Suprapubic skin (tissue), 4 donors: ENCODE measurements around the gene ZNF638. TPM values are rescaled to one million over a fixed set of nuclear protein-coding genes. Genes with fewer than 3 reads are reported as not detected.
"Not testable (repeated sequence)": the region's sequence is repeated elsewhere in the genome, so short reads cannot be mapped to it uniquely, and the experiment has no call there.

ENCODE experiments used
- DNase-seq, 2 donors: peaks; one replicate each; pipeline ENCODE4 v3.0.0-alpha.2; 2019; ENCODE audit warnings: low spot score in 2 of 2
- H3K27ac ChIP-seq: fragments of 200-600 bp; sonication (generic); one replicate; pipeline ENCODE4 v1.5.1; 2019
- H3K27me3 ChIP-seq: fragments of 200-600 bp; sonication (generic); one replicate; pipeline ENCODE4 v1.5.1; 2019
- H3K36me3 ChIP-seq: fragments of 200-600 bp; sonication (generic); one replicate; pipeline ENCODE4 v1.5.1; 2019
- H3K4me1 ChIP-seq: fragments of 200-600 bp; sonication (generic); one replicate; pipeline ENCODE4 v1.5.1; 2019
- H3K4me3 ChIP-seq: fragments of 200-600 bp; sonication (generic); one replicate; pipeline ENCODE4 v1.5.1; 2019; ENCODE audit warnings: mild to moderate bottlenecking
- H3K9me3 ChIP-seq: fragments of 200-600 bp; sonication (generic); one replicate; pipeline ENCODE4 v1.5.1; 2019
- EP300 ChIP-seq: sonication (generic); formaldehyde crosslinking; IDR thresholded peaks from one replicate; pipeline ENCODE4 v1.6.1; 2017; ENCODE audit warnings: antibody characterized with exemption
- POLR2A ChIP-seq, 2 donors: fragments of 450-650 bp; IDR thresholded peaks; one replicate each; pipeline ENCODE4 v1.6.1; 2017; ENCODE audit warnings: antibody characterized with exemption in 2 of 2, mild to moderate bottlenecking in 2 of 2, moderate library complexity in 2 of 2
- POLR2AphosphoS5 ChIP-seq, 3 donors: sonication (generic); formaldehyde crosslinking; IDR thresholded peaks; one replicate each; pipeline ENCODE4 v1.6.1; 2017; ENCODE audit warnings: antibody characterized with exemption in 3 of 3
- WGBS: methylation state at CpG from one replicate; pipeline ENCODE4 v1.1.5; 2018; 5-methylcytosine and 5-hydroxymethylcytosine counted together
- total RNA-seq, 4 donors: library from RNA; depleted of rRNA; stranded (reverse); fragments of >200 nt; gene quantifications; one replicate each; pipeline ENCODE4 v1.1.0, GENCODE V29; 2016
- TF ChIP-seq, protein P1 (sequence below), 2 donors: fragments of 200-600 bp in 1 of 2; fragments of 450-650 bp in 1 of 2; sonication (generic) in 1 of 2; IDR thresholded peaks; one replicate each; pipeline ENCODE4 v1.5.1; 2016 to 2019; ENCODE audit warnings: antibody characterized with exemption in 2 of 2, mild to moderate bottlenecking in 1 of 2, moderate library complexity in 1 of 2

Gene ZNF638
- total RNA-seq, 4 donors from 2014 or later: 91.6 to 258 (median 115) TPM

GRCh38 chr2:71306762-71307161, 24.8 kb upstream of the ZNF638 start:
- no peak overlapping the region for H3K4me3 ChIP-seq
- H3K9me3 ChIP-seq: no peaks in the 10 kb centered on the region
- no peak for DNase-seq
- TF ChIP-seq EP300 (no peak), POLR2A (IDR thresholded peaks at IDR 0.05) (no peak), POLR2AphosphoS5 (IDR thresholded peaks at IDR 0.05) (no peak)
- TF ChIP-seq, protein P1, sequence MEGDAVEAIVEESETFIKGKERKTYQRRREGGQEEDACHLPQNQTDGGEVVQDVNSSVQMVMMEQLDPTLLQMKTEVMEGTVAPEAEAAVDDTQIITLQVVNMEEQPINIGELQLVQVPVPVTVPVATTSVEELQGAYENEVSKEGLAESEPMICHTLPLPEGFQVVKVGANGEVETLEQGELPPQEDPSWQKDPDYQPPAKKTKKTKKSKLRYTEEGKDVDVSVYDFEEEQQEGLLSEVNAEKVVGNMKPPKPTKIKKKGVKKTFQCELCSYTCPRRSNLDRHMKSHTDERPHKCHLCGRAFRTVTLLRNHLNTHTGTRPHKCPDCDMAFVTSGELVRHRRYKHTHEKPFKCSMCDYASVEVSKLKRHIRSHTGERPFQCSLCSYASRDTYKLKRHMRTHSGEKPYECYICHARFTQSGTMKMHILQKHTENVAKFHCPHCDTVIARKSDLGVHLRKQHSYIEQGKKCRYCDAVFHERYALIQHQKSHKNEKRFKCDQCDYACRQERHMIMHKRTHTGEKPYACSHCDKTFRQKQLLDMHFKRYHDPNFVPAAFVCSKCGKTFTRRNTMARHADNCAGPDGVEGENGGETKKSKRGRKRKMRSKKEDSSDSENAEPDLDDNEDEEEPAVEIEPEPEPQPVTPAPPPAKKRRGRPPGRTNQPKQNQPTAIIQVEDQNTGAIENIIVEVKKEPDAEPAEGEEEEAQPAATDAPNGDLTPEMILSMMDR (IDR thresholded peaks at IDR 0.05): no peak
- no peaks in the 10 kb centered on the region for H3K27me3 ChIP-seq
- 64% methylated on average over 3 of the region's 3 CpGs for WGBS
- no peak overlapping the region for H3K27ac ChIP-seq
- H3K4me1 ChIP-seq: no peaks in the 10 kb centered on the region
- no peaks in the 10 kb centered on the region for H3K36me3 ChIP-seq

GRCh38 chr2:71313016-71313766, 18.4 kb upstream of the ZNF638 start:
- no peak overlapping the region for H3K27ac ChIP-seq
- no peaks in the 10 kb centered on the region for H3K27me3 ChIP-seq
- H3K4me3 ChIP-seq: no peak overlapping the region
- no peaks in the 10 kb centered on the region for H3K9me3 ChIP-seq
- H3K36me3 ChIP-seq: no peaks in the 10 kb centered on the region
- 88% methylated on average over 9 of the region's 9 CpGs for WGBS
- no peaks in the 10 kb centered on the region for H3K4me1 ChIP-seq
- TF ChIP-seq POLR2AphosphoS5 (IDR thresholded peaks at IDR 0.05): no peak
- DNase-seq: no peak

GRCh38 chr2:71317060-71317459, 14.5 kb upstream of the ZNF638 start:
- no peak for DNase-seq
- TF ChIP-seq, protein P1 (IDR thresholded peaks at IDR 0.05): no peak
- Histone ChIP-seq H3K4me3 (no peak overlapping the region), H3K36me3 (no peaks in the 10 kb centered on the region), H3K27ac (no peak overlapping the region), H3K4me1 (no peaks in the 10 kb centered on the region), H3K27me3 (no peaks in the 10 kb centered on the region), H3K9me3 (peaks cover 8% of the 10 kb centered on the region)
- 91% methylated on average over 4 of the region's 4 CpGs for WGBS

- not testable (repeated sequence) for DNase-seq, H3K36me3 ChIP-seq, H3K9me3 ChIP-seq, H3K27ac ChIP-seq, H3K4me3 ChIP-seq, H3K27me3 ChIP-seq, H3K4me1 ChIP-seq
- WGBS: 89% methylated on average over 4 of the region's 4 CpGs
Observed at GRCh38 chr2:71317900-71318299, 13.7 kb upstream of the ZNF638 start.

- DNase-seq: no peak
- Histone ChIP-seq H3K27ac (no peak overlapping the region), H3K4me3 (no peak overlapping the region), H3K9me3 (peaks cover 8% of the 10 kb centered on the region), H3K4me1 (no peaks in the 10 kb centered on the region), H3K27me3 (no peaks in the 10 kb centered on the region), H3K36me3 (no peaks in the 10 kb centered on the region)
- TF ChIP-seq EP300 (no peak), POLR2AphosphoS5 (IDR thresholded peaks at IDR 0.05) (no peak), POLR2A (IDR thresholded peaks at IDR 0.05) (no peak)
- TF ChIP-seq, protein P1 (IDR thresholded peaks at IDR 0.05): no peak
- WGBS: 49% methylated on average over 5 of the region's 6 CpGs
Observed at GRCh38 chr2:71323386-71323785, 8.2 kb upstream of the ZNF638 start.

DNA sequence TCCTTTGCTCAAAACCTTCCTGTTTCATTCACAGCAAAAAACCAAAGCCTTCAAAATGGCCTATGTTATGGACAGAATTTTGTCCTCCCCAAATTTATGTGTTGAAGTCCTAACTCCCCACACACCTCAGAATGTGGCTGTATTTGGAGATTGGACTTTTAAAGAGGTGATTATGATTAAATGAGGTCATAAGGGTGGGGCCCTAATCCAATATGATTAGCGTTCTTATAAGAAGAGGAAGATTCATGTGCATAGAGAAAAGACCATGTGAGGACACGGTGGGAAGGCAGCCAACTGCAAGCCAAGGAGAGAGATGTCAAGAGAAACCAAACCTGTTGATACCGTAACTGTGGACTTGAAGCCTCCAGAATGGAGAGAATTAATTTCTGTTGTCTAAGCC, 4.6 kb upstream of the ZNF638 start:
- H3K4me3 ChIP-seq: no peak overlapping the region
- H3K27ac ChIP-seq: no peak overlapping the region
- H3K9me3 ChIP-seq: peaks cover under 1% of the 10 kb centered on the region
- H3K36me3 ChIP-seq: no peaks in the 10 kb centered on the region
- TF ChIP-seq POLR2AphosphoS5 (IDR thresholded peaks at IDR 0.05) (no peak), POLR2A (IDR thresholded peaks at IDR 0.05) (no peak), EP300 (no peak)
- TF ChIP-seq, protein P1 (IDR thresholded peaks at IDR 0.05): no peak
- H3K27me3 ChIP-seq: no peaks in the 10 kb centered on the region
- DNase-seq: no peak
- peaks cover 5% of the 10 kb centered on the region for H3K4me1 ChIP-seq
- 93% methylated on average over 3 of the region's 3 CpGs for WGBS
